HEK293 (cell line): ENCODE results near the gene SIMC1.

Experiments
- EGR2 ChIP-seq: fragments of 450-650 bp; formaldehyde crosslinking; IDR thresholded peaks from 2 replicates; pipeline ENCODE4 v1.5.1; 2016; ENCODE audit warnings: low read depth, missing biosample characterization, missing genetic modification characterization
- KLF16 ChIP-seq: fragments of 450-650 bp; formaldehyde crosslinking; IDR thresholded peaks from 2 replicates; pipeline ENCODE4 v1.5.1; 2017; ENCODE audit warnings: missing biosample characterization, missing genetic modification characterization
- OSR2 ChIP-seq: fragments of 450-650 bp; formaldehyde crosslinking; IDR thresholded peaks from 2 replicates; pipeline ENCODE4 v1.5.1; 2016; ENCODE audit warnings: missing biosample characterization, missing genetic modification characterization
- YY1 ChIP-seq: fragments of 450-650 bp; formaldehyde crosslinking; IDR thresholded peaks from 2 replicates; pipeline ENCODE4 v1.5.1; 2018; ENCODE audit warnings: missing biosample characterization, missing genetic modification characterization
- ZBTB21 ChIP-seq: fragments of 450-650 bp; formaldehyde crosslinking; IDR thresholded peaks from 2 replicates; pipeline ENCODE4 v1.5.1; 2017; ENCODE audit warnings: missing biosample characterization, missing genetic modification characterization
- ZFP69B ChIP-seq: fragments of 450-650 bp; formaldehyde crosslinking; IDR thresholded peaks from 2 replicates; pipeline ENCODE4 v1.5.1; 2016; ENCODE audit warnings: missing biosample characterization, missing genetic modification characterization
- ZIC2 ChIP-seq: fragments of 450-650 bp; formaldehyde crosslinking; IDR thresholded peaks from 2 replicates; pipeline ENCODE4 v1.5.1; 2016; ENCODE audit warnings: missing biosample characterization, missing genetic modification characterization
- ZNF10 ChIP-seq: fragments of 450-650 bp; formaldehyde crosslinking; IDR thresholded peaks from 2 replicates; pipeline ENCODE4 v1.5.1; 2017; ENCODE audit warnings: missing biosample characterization, missing genetic modification characterization
- ZNF202 ChIP-seq: fragments of 450-650 bp; formaldehyde crosslinking; IDR thresholded peaks from 2 replicates; pipeline ENCODE4 v1.5.1; 2016; ENCODE audit warnings: missing biosample characterization, missing genetic modification characterization, borderline replicate concordance
- ZNF302 ChIP-seq: fragments of 450-650 bp; formaldehyde crosslinking; IDR thresholded peaks from 2 replicates; pipeline ENCODE4 v1.5.1; 2016; ENCODE audit warnings: missing biosample characterization, missing genetic modification characterization, low read depth
- ZNF324 ChIP-seq: fragments of 450-650 bp; formaldehyde crosslinking; IDR thresholded peaks from 2 replicates; pipeline ENCODE4 v1.5.1; 2016; ENCODE audit warnings: missing biosample characterization, missing genetic modification characterization
- ZNF366 ChIP-seq: fragments of 450-650 bp; formaldehyde crosslinking; conservative IDR thresholded peaks from 2 replicates; pipeline ENCODE4 v1.5.1; 2016; ENCODE audit warnings: missing biosample characterization, missing genetic modification characterization
- ZNF391 ChIP-seq: fragments of 450-650 bp; formaldehyde crosslinking; IDR thresholded peaks from 2 replicates; pipeline ENCODE4 v1.5.1; 2016; ENCODE audit warnings: low read depth, missing biosample characterization, missing genetic modification characterization, borderline replicate concordance
- ZNF510 ChIP-seq: fragments of 450-650 bp; formaldehyde crosslinking; IDR thresholded peaks from 2 replicates; pipeline ENCODE4 v1.5.1; 2018; ENCODE audit warnings: mild to moderate bottlenecking, missing genetic modification characterization, missing biosample characterization; ENCODE audit not compliant: insufficient replicate concordance
- ZNF626 ChIP-seq: fragments of 450-650 bp; sonication (Bioruptor Pico); formaldehyde crosslinking; IDR thresholded peaks from 2 replicates; pipeline ENCODE4 v1.5.1; 2018; ENCODE audit warnings: missing biosample characterization, missing genetic modification characterization, inconsistent platforms
- ZNF777 ChIP-seq: fragments of 450-650 bp; formaldehyde crosslinking; IDR thresholded peaks from 2 replicates; pipeline ENCODE4 v1.5.1; 2017; ENCODE audit warnings: missing biosample characterization, missing genetic modification characterization, borderline replicate concordance
- TF ChIP-seq, protein P1 (sequence below): fragments of 450-650 bp; formaldehyde crosslinking; IDR thresholded peaks from 2 replicates; pipeline ENCODE4 v1.5.1; 2016; ENCODE audit warnings: missing biosample characterization, missing genetic modification characterization
- TF ChIP-seq, protein P2 (sequence below): fragments of 450-650 bp; formaldehyde crosslinking; IDR thresholded peaks from 2 replicates; pipeline ENCODE4 v1.5.1; 2016; ENCODE audit warnings: missing biosample characterization, missing genetic modification characterization
- TF ChIP-seq, protein P3 (sequence below): fragments of 450-650 bp; formaldehyde crosslinking; optimal IDR thresholded peaks from 2 replicates; pipeline ENCODE3; 2016; ENCODE audit warnings: missing biosample characterization, mild to moderate bottlenecking, missing genetic modification characterization
- TF ChIP-seq, protein P4 (sequence below): fragments of 450-650 bp; formaldehyde crosslinking; IDR thresholded peaks from 2 replicates; pipeline ENCODE4 v1.5.1; 2016; ENCODE audit warnings: missing biosample characterization, missing genetic modification characterization
- TF ChIP-seq, protein P5 (sequence below): fragments of 450-650 bp; formaldehyde crosslinking; IDR thresholded peaks from 2 replicates; pipeline ENCODE4 v1.5.1; 2016; ENCODE audit warnings: missing biosample characterization, missing genetic modification characterization
- TF ChIP-seq, protein P6 (sequence below): fragments of 450-650 bp; formaldehyde crosslinking; IDR thresholded peaks from 2 replicates; pipeline ENCODE4 v1.5.1; 2016; ENCODE audit warnings: missing biosample characterization, missing genetic modification characterization
- TF ChIP-seq, protein P7 (sequence below): fragments of 450-650 bp; formaldehyde crosslinking; IDR thresholded peaks from 2 replicates; pipeline ENCODE4 v1.5.1; 2017; ENCODE audit warnings: missing biosample characterization, missing genetic modification characterization

Gene SIMC1

DNA sequence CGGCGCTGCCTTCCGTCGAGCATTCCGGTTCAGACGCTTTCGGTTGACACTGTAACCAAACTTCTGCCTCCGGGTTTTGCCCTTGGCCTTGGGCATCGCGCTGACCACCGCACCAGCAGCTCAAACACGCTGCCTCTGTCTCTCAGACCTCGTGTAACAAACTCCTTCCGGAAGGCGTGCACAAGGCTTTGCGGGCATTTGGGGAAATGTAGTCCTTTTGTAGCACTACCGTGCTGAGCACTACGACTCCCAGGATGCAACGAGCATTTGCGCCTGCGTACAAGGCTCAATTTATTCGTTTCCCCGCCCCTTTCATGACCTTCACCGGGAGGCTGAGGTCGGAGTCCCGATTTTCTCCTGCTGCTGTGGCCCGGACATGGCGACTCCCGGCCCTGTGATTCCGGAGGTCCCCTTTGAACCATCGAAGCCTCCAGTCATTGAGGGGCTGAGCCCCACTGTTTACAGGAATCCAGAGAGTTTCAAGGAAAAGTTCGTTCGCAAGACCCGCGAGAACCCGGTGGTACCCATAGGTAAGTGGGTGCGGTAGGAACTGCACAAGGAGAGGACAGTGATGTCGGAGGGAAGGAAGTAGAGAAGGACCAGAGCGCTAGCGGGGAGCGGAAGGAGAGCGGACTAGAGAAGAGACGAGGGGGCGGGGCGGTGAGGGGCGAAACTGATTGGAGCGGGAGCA, 150.4 kb downstream of the SIMC1 start, which contains the start of the genes HIGD2A and NOP16 (continued):
- TF ChIP-seq, protein P1, sequence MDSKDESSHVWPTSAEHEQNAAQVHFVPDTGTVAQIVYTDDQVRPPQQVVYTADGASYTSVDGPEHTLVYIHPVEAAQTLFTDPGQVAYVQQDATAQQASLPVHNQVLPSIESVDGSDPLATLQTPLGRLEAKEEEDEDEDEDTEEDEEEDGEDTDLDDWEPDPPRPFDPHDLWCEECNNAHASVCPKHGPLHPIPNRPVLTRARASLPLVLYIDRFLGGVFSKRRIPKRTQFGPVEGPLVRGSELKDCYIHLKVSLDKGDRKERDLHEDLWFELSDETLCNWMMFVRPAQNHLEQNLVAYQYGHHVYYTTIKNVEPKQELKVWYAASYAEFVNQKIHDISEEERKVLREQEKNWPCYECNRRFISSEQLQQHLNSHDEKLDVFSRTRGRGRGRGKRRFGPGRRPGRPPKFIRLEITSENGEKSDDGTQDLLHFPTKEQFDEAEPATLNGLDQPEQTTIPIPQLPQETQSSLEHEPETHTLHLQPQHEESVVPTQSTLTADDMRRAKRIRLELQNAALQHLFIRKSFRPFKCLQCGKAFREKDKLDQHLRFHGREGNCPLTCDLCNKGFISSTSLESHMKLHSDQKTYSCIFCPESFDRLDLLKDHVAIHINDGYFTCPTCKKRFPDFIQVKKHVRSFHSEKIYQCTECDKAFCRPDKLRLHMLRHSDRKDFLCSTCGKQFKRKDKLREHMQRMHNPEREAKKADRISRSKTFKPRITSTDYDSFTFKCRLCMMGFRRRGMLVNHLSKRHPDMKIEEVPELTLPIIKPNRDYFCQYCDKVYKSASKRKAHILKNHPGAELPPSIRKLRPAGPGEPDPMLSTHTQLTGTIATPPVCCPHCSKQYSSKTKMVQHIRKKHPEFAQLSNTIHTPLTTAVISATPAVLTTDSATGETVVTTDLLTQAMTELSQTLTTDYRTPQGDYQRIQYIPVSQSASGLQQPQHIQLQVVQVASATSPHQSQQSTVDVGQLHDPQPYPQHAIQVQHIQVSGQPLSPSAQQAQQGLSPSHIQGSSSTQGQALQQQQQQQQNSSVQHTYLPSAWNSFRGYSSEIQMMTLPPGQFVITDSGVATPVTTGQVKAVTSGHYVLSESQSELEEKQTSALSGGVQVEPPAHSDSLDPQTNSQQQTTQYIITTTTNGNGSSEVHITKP (tag by site-specific recombination) = peak; percentile 76
- TF ChIP-seq ZNF366 (tag by site-specific recombination) (peak; percentile 97), ZNF510 (no peak), ZNF626 (tag by site-specific recombination) (no peak), ZNF10 (tag by site-specific recombination) (peak; percentile 92), ZNF391 (tag by site-specific recombination) (peak; percentile 98), EGR2 (tag by site-specific recombination) (peak; percentile 76; the same call in 1 of the 2 replicates), ZNF302 (0 out of 2 replicates have a peak, but pooled peaks have one; percentile 19), ZBTB21 (tag by site-specific recombination) (peak; percentile 68; the same call in 1 of the 2 replicates), ZFP69B (tag by site-specific recombination) (peak; percentile 94), ZNF777 (0 out of 2 replicates have a peak, but pooled peaks have one; percentile 57), ZIC2 (peak; percentile 79), OSR2 (peak; percentile 53; the same call in 1 of the 2 replicates), YY1 (peak; percentile 95), ZNF324 (tag by site-specific recombination) (peak; percentile 100), ZNF202 (tag by site-specific recombination) (no peak), KLF16 (tag by site-specific recombination) (peak; percentile 99)
- TF ChIP-seq, protein P2, sequence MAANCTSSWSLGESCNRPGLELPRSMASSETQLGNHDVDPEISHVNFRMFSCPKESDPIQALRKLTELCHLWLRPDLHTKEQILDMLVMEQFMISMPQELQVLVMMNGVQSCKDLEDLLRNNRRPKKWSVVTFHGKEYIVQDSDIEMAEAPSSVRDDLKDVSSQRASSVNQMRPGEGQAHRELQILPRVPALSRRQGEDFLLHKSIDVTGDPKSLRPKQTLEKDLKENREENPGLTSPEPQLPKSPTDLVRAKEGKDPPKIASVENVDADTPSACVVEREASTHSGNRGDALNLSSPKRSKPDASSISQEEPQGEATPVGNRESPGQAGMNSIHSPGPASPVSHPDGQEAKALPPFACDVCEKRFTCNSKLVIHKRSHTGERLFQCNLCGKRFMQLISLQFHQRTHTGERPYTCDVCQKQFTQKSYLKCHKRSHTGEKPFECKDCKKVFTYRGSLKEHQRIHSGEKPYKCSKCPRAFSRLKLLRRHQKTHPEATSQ (tag by site-specific recombination) = peak; percentile 99
- TF ChIP-seq, protein P3, sequence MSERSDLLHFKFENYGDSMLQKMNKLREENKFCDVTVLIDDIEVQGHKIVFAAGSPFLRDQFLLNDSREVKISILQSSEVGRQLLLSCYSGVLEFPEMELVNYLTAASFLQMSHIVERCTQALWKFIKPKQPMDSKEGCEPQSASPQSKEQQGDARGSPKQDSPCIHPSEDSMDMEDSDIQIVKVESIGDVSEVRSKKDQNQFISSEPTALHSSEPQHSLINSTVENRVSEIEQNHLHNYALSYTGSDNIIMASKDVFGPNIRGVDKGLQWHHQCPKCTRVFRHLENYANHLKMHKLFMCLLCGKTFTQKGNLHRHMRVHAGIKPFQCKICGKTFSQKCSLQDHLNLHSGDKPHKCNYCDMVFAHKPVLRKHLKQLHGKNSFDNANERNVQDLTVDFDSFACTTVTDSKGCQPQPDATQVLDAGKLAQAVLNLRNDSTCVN = peak; percentile 57
- TF ChIP-seq, protein P4, sequence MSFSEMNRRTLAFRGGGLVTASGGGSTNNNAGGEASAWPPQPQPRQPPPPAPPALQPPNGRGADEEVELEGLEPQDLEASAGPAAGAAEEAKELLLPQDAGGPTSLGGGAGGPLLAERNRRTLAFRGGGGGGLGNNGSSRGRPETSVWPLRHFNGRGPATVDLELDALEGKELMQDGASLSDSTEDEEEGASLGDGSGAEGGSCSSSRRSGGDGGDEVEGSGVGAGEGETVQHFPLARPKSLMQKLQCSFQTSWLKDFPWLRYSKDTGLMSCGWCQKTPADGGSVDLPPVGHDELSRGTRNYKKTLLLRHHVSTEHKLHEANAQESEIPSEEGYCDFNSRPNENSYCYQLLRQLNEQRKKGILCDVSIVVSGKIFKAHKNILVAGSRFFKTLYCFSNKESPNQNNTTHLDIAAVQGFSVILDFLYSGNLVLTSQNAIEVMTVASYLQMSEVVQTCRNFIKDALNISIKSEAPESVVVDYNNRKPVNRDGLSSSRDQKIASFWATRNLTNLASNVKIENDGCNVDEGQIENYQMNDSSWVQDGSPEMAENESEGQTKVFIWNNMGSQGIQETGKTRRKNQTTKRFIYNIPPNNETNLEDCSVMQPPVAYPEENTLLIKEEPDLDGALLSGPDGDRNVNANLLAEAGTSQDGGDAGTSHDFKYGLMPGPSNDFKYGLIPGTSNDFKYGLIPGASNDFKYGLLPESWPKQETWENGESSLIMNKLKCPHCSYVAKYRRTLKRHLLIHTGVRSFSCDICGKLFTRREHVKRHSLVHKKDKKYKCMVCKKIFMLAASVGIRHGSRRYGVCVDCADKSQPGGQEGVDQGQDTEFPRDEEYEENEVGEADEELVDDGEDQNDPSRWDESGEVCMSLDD = peak; percentile 94
- TF ChIP-seq, protein P5, sequence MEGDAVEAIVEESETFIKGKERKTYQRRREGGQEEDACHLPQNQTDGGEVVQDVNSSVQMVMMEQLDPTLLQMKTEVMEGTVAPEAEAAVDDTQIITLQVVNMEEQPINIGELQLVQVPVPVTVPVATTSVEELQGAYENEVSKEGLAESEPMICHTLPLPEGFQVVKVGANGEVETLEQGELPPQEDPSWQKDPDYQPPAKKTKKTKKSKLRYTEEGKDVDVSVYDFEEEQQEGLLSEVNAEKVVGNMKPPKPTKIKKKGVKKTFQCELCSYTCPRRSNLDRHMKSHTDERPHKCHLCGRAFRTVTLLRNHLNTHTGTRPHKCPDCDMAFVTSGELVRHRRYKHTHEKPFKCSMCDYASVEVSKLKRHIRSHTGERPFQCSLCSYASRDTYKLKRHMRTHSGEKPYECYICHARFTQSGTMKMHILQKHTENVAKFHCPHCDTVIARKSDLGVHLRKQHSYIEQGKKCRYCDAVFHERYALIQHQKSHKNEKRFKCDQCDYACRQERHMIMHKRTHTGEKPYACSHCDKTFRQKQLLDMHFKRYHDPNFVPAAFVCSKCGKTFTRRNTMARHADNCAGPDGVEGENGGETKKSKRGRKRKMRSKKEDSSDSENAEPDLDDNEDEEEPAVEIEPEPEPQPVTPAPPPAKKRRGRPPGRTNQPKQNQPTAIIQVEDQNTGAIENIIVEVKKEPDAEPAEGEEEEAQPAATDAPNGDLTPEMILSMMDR = peak; percentile 72
- TF ChIP-seq, protein P6, sequence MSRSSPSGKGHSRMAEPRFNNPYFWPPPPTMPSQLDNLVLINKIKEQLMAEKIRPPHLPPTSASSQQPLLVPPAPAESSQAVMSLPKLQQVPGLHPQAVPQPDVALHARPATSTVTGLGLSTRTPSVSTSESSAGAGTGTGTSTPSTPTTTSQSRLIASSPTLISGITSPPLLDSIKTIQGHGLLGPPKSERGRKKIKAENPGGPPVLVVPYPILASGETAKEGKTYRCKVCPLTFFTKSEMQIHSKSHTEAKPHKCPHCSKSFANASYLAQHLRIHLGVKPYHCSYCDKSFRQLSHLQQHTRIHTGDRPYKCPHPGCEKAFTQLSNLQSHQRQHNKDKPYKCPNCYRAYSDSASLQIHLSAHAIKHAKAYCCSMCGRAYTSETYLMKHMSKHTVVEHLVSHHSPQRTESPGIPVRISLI (tag by site-specific recombination) = no peak
- TF ChIP-seq, protein P7, sequence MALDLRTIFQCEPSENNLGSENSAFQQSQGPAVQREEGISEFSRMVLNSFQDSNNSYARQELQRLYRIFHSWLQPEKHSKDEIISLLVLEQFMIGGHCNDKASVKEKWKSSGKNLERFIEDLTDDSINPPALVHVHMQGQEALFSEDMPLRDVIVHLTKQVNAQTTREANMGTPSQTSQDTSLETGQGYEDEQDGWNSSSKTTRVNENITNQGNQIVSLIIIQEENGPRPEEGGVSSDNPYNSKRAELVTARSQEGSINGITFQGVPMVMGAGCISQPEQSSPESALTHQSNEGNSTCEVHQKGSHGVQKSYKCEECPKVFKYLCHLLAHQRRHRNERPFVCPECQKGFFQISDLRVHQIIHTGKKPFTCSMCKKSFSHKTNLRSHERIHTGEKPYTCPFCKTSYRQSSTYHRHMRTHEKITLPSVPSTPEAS (tag by site-specific recombination) = peak; percentile 77
